ENCODE measurements around the gene STAG1. TPM values are rescaled to one million over a fixed set of nuclear protein-coding genes. Genes with fewer than 3 reads are reported as not detected.

STAG1 gene
- total and polyA plus RNA-seq, 2 experiments from 2014 or later: 12.4 to 41.1 TPM

DNA sequence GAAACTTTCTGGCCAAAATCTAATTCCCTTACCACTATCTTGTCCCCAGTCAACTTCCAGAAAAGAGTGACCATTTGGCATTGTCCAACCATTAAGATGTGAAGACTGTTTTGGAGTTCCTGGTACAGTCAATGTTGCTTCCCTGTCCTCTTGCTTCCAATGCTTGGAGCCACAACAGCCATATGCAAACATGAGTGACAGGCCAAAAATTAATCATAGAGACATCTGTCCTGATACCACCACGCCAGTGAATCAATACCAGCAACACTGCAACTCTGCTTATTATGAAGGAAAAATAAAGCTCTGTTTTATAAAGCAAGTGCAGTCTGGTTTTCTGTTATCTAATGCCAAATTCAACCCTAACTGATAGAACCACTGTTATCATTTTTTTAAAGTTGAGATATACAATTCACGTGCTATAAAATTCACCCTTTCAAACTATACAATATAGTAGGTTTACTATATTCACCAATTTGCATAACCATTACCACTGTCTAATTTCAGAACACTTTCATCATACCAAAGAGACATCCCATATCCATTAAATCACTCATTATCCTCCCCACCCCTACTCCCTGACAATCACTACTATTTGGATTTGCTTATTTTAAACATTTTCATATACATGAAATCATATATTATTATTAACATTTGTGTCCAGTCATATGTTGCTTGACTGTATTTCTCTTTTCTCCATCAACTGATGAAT, 76.9 kb downstream of the STAG1 start:
- 93% methylated on average over 2 of the region's 2 CpGs for WGBS (ENCODE audit: low lambda C conversion rate, missing lambda C conversion rate)
- peaks cover 39% of the 10 kb centered on the region for H4K20me1 ChIP-seq (ENCODE audit: insufficient read depth, poor library complexity, severe bottlenecking)

GRCh38 chr3:136672457-136672856, 79.7 kb downstream of the STAG1 start:
- Histone ChIP-seq H3K79me2 (peaks cover 96% of the 10 kb centered on the region), H2AFZ (no peak overlapping the region), H3K36me3 (replicated peaks; ENCODE audit: insufficient read depth, low read depth) (no peaks in the 10 kb centered on the region), H3K9me2 (replicated peaks; ENCODE audit: insufficient read depth) (no peaks in the 10 kb centered on the region), H3K9me3 (ENCODE audit: low read depth) (no peaks in the 10 kb centered on the region), H3K4me3 (no peak overlapping the region), H3K4me2 (no peak overlapping the region), H3K27ac (no peak overlapping the region), H3K27me3 (no peaks in the 10 kb centered on the region), H4K20me1 (ENCODE audit: insufficient read depth, poor library complexity, severe bottlenecking) (peaks cover 47% of the 10 kb centered on the region), H3K4me1 (ENCODE audit: insufficient read depth) (no peaks in the 10 kb centered on the region)
- TF ChIP-seq, protein P1, sequence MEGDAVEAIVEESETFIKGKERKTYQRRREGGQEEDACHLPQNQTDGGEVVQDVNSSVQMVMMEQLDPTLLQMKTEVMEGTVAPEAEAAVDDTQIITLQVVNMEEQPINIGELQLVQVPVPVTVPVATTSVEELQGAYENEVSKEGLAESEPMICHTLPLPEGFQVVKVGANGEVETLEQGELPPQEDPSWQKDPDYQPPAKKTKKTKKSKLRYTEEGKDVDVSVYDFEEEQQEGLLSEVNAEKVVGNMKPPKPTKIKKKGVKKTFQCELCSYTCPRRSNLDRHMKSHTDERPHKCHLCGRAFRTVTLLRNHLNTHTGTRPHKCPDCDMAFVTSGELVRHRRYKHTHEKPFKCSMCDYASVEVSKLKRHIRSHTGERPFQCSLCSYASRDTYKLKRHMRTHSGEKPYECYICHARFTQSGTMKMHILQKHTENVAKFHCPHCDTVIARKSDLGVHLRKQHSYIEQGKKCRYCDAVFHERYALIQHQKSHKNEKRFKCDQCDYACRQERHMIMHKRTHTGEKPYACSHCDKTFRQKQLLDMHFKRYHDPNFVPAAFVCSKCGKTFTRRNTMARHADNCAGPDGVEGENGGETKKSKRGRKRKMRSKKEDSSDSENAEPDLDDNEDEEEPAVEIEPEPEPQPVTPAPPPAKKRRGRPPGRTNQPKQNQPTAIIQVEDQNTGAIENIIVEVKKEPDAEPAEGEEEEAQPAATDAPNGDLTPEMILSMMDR (IDR thresholded peaks at IDR 0.05; ENCODE audit: poor library complexity): no peak
- TF ChIP-seq EZH2phosphoT487 (IDR thresholded peaks at IDR 0.05; ENCODE audit: low read depth, severe bottlenecking, unreplicated experiment): no peak
- TF ChIP-seq EZH2 (IDR thresholded peaks at IDR 0.05; ENCODE audit: borderline replicate concordance): no peak
- no peak for DNase-seq (ENCODE audit: low spot score)
- 96% methylated on average over 1 of the region's 1 CpG for WGBS (ENCODE audit: low lambda C conversion rate, missing lambda C conversion rate)

More for the DNA sequence above, 76.9 kb downstream of the STAG1 start:
- no peak for DNase-seq (ENCODE audit: low spot score)
- TF ChIP-seq EZH2phosphoT487 (IDR thresholded peaks at IDR 0.05; ENCODE audit: low read depth, severe bottlenecking, unreplicated experiment) (no peak), EZH2 (IDR thresholded peaks at IDR 0.05; ENCODE audit: borderline replicate concordance) (no peak)
- TF ChIP-seq, protein P1 (IDR thresholded peaks at IDR 0.05; ENCODE audit: poor library complexity): no peak
- no peak overlapping the region for H3K4me3 ChIP-seq
- no peak overlapping the region for H3K27ac ChIP-seq
- H2AFZ ChIP-seq: no peak overlapping the region
- H3K36me3 ChIP-seq (replicated peaks; ENCODE audit: insufficient read depth, low read depth): no peaks in the 10 kb centered on the region
- no peaks in the 10 kb centered on the region for H3K4me1 ChIP-seq (ENCODE audit: insufficient read depth)
- H3K27me3 ChIP-seq: no peaks in the 10 kb centered on the region
- peaks cover 98% of the 10 kb centered on the region for H3K79me2 ChIP-seq
- no peaks in the 10 kb centered on the region for H3K9me2 ChIP-seq (replicated peaks; ENCODE audit: insufficient read depth)
- H3K9me3 ChIP-seq (ENCODE audit: low read depth): no peaks in the 10 kb centered on the region
- H3K4me2 ChIP-seq: no peak overlapping the region

- Histone ChIP-seq H3K4me3 (no peak overlapping the region), H3K4me2 (no peak overlapping the region), H4K20me1 (ENCODE audit: insufficient read depth, poor library complexity, severe bottlenecking) (peaks cover 43% of the 10 kb centered on the region), H3K27me3 (no peaks in the 10 kb centered on the region), H3K79me2 (peaks cover 95% of the 10 kb centered on the region), H3K36me3 (replicated peaks; ENCODE audit: insufficient read depth, low read depth) (no peaks in the 10 kb centered on the region), H3K4me1 (ENCODE audit: insufficient read depth) (no peaks in the 10 kb centered on the region), H3K27ac (no peak overlapping the region), H3K9me2 (replicated peaks; ENCODE audit: insufficient read depth) (no peaks in the 10 kb centered on the region), H3K9me3 (ENCODE audit: low read depth) (no peaks in the 10 kb centered on the region), H2AFZ (no peak overlapping the region)
- no peak for DNase-seq (ENCODE audit: low spot score)
- TF ChIP-seq EZH2phosphoT487 (IDR thresholded peaks at IDR 0.05; ENCODE audit: low read depth, severe bottlenecking, unreplicated experiment) (no peak), EZH2 (IDR thresholded peaks at IDR 0.05; ENCODE audit: borderline replicate concordance) (no peak)
- TF ChIP-seq, protein P1 (IDR thresholded peaks at IDR 0.05; ENCODE audit: poor library complexity): no peak
Observed at GRCh38 chr3:136671921-136672320, 80.3 kb downstream of the STAG1 start.

Measured in hepatocyte (in vitro differentiated cells).